GM12878 (cell line): ENCODE results near the gene UBQLN4. TPM values are rescaled to one million over a fixed set of nuclear protein-coding genes. Genes with fewer than 3 reads are reported as not detected.
A peak's percentile ranks its signal among the peaks of the same experiment; 100 is the strongest.

Experiments
- ATAC-seq: fragments of 200-7000 bp; cut with Tn5 transposase; 3 replicates; pipeline ENCODE4 v1.9.1; 2020; ENCODE audit warnings: mild to moderate bottlenecking, moderate library complexity
- BruUV-seq: library from RNA; stranded (reverse); fragments of 400-500 nt; replicated peaks from 2 replicates; lab custom pipeline; 2021; lab: Mats Ljungman, UMichigan
- CTCF ChIA-PET: fragments of 300-600 bp; sonication (Branson Sonifier 250); formaldehyde crosslinking; extraction: SDS; loops from one replicate; lab custom pipeline; 2021; ENCODE audit warnings: inconsistent platforms; lab: Yijun Ruan, JAX
- POLR2A ChIA-PET: fragments of 350-600 bp; formaldehyde crosslinking; extraction: SDS; loops from one replicate; lab custom pipeline; 2021; ENCODE audit warnings: inconsistent platforms; lab: Charles Lee
- RAD21 ChIA-PET: fragments of 300-600 bp; sonication (Branson Sonifier 250); formaldehyde crosslinking; loops from one replicate; lab custom pipeline; 2023; ENCODE audit warnings: antibody characterized with exemption; ENCODE audit not compliant: unreplicated experiment; lab: Charles Lee
- SMC1A ChIA-PET: fragments of 300-600 bp; sonication (Branson Sonifier 250); formaldehyde crosslinking; loops from one replicate; lab custom pipeline; 2023; ENCODE audit not compliant: unreplicated experiment, uncharacterized antibody; lab: Charles Lee
- DNase-seq: peaks from one replicate; pipeline ENCODE4 v3.0.0-alpha.2; 2011; ENCODE audit warnings: low read depth, low spot score
- FAIRE-seq: peaks from 3 replicates; lab custom pipeline; 2011; peaks lifted over from hg19 to GRCh38; lab: Jason Lieb, UNC
- H2AFZ ChIP-seq: 2 replicates; pipeline ENCODE4 v1.6.0; 2011; ENCODE audit warnings: low read depth, low read length, control low read depth; ENCODE audit not compliant: control insufficient read depth
- H3K27ac ChIP-seq: 2 replicates; pipeline ENCODE4 v1.5.1; 2011; ENCODE audit warnings: control low read depth; ENCODE audit not compliant: control insufficient read depth, insufficient read depth
- H3K27me3 ChIP-seq, 2 experiments: replicated peaks in 1 of 2; 2 replicates each; pipeline versions ENCODE4 v1.6.0 to v1.6.1; 2011; ENCODE audit warnings: low read length in 1 of 2; ENCODE audit not compliant: control insufficient read depth in 2 of 2, insufficient read depth in 2 of 2
- H3K36me3 ChIP-seq, 2 experiments: 2 replicates each; pipeline ENCODE4 v1.5.1; 2011; ENCODE audit warnings: low read length in 1 of 2; ENCODE audit not compliant: control insufficient read depth in 2 of 2, insufficient read depth in 2 of 2
- H3K4me1 ChIP-seq: 2 replicates; pipeline ENCODE4 v1.6.1; 2011; ENCODE audit warnings: mild to moderate bottlenecking, low read length, moderate library complexity, mixed read lengths; ENCODE audit not compliant: control insufficient read depth, insufficient read depth
- H3K4me2 ChIP-seq: 2 replicates; pipeline ENCODE4 v1.6.0; 2011; ENCODE audit warnings: control low read depth; ENCODE audit not compliant: control insufficient read depth, insufficient read depth
- H3K4me3 ChIP-seq: fragments of 200-600 bp; sonication (generic); 2 replicates; pipeline ENCODE4 v1.5.1; 2016
- H3K79me2 ChIP-seq: 2 replicates; pipeline ENCODE4 v1.6.0; 2011; ENCODE audit warnings: low read length; ENCODE audit not compliant: control insufficient read depth, insufficient read depth
- H3K9ac ChIP-seq: 2 replicates; pipeline ENCODE4 v1.8.0; 2011; ENCODE audit warnings: low read length, control low read depth, mixed read lengths; ENCODE audit not compliant: control insufficient read depth, insufficient read depth
- H3K9me3 ChIP-seq: replicated peaks from 3 replicates; pipeline ENCODE4 v1.5.1; 2011; ENCODE audit warnings: mild to moderate bottlenecking, low read length; ENCODE audit not compliant: control insufficient read depth, insufficient read depth
- H4K20me1 ChIP-seq: 2 replicates; pipeline ENCODE4 v1.6.0; 2011; ENCODE audit not compliant: control insufficient read depth, insufficient read depth
- HCFC1 ChIP-seq: fragments of 150-350 bp; IDR thresholded peaks from 2 replicates; pipeline ENCODE4 v1.6.1; 2014; ENCODE audit warnings: low read length
- PML ChIP-seq: IDR thresholded peaks from 2 replicates; pipeline ENCODE4 v1.6.1; 2012; ENCODE audit warnings: low read length, inconsistent platforms
- POLR2AphosphoS2 ChIP-seq: IDR thresholded peaks from 2 replicates; pipeline ENCODE4 v1.6.1; 2011; ENCODE audit warnings: low read depth, mild to moderate bottlenecking, low read length, improper control_type of control experiment, moderate library complexity
- SIN3A ChIP-seq: IDR thresholded peaks from 2 replicates; pipeline ENCODE4 v1.6.1; 2012; ENCODE audit warnings: low read depth, low read length, improper control_type of control experiment
- SIX5 ChIP-seq: IDR thresholded peaks from 2 replicates; pipeline ENCODE4 v1.6.1; 2011; ENCODE audit warnings: mild to moderate bottlenecking, low read depth, low read length, moderate library complexity; ENCODE audit not compliant: severe bottlenecking
- SPI1 ChIP-seq: IDR thresholded peaks from 2 replicates; pipeline ENCODE4 v1.6.1; 2011; ENCODE audit warnings: low read depth, mild to moderate bottlenecking, low read length, moderate library complexity, borderline replicate concordance; ENCODE audit not compliant: insufficient read depth
- TCF3 ChIP-seq: IDR thresholded peaks from 2 replicates; pipeline ENCODE4 v1.6.1; 2012; ENCODE audit warnings: low read depth, mild to moderate bottlenecking, low read length, borderline replicate concordance; ENCODE audit not compliant: insufficient read depth
- WGBS: methylation state at CpG from one replicate; pipeline ENCODE4 v1.1.6; 2016; ENCODE audit warnings: low lambda C conversion rate; ENCODE audit not compliant: insufficient replicate concordance, insufficient coverage; ENCODE audit errors: missing lambda C conversion rate; 5-methylcytosine and 5-hydroxymethylcytosine counted together
- in situ Hi-C: fragments of 300-500 bp; cut with MboI; formaldehyde crosslinking; loops from 9 replicates; pipeline ENCODE4 v1.14.3; 2018; ENCODE audit warnings: mixed read lengths
- intact Hi-C: fragments of 100-400 bp; cut with micrococcal nuclease; formaldehyde crosslinking; loops from one replicate; pipeline ENCODE4 v1.14.2; 2022; ENCODE audit not compliant: unreplicated experiment
- polyA plus RNA-seq, 11 experiments: library from polyadenylated mRNA; depleted of rRNA in 4 of 11; unstranded in 6 of 11; stranded (reverse) in 5 of 11; fragments of >200 nt; fragmentation: Nextera tagmentation in 4 of 11; fragmentation: Illumina TruSeq in 1 of 11; extraction: Ambion mirVana in 4 of 11; extraction: Trizol in 1 of 11; gene quantifications; 1 replicate in 1 of 11; 2 replicates in 10 of 11; pipeline versions ENCODE4 v1.2.1 to v1.2.3, GENCODE V29; 2011 to 2016; ENCODE audit warnings: inconsistent platforms in 2 of 11, missing spikeins in 2 of 11, low read depth in 1 of 11
- total RNA-seq, 4 experiments: library from RNA; depleted of rRNA in 3 of 4; stranded (reverse); fragments of >200 nt in 3 of 4; fragmentation: Illumina TruSeq in 1 of 4; extraction: Trizol in 1 of 4; gene quantifications; 2 replicates each; pipeline versions ENCODE4 v1.2.1 to v1.2.3, GENCODE V29; 2013 to 2021
- TF ChIP-seq, protein P1 (sequence below): fragments of 450-650 bp; IDR thresholded peaks from 2 replicates; pipeline ENCODE4 v1.6.1; 2016; ENCODE audit warnings: mild to moderate bottlenecking
- TF ChIP-seq, protein P2 (sequence below): IDR thresholded peaks from 2 replicates; pipeline ENCODE4 v1.6.1; 2012; ENCODE audit warnings: low read length, inconsistent platforms

The UBQLN4 gene
- total and polyA plus RNA-seq, 10 of the 15 experiments (the other 5 are each of a cell fraction or from before 2014, with no cell fraction given), result 10.0 to 44.6 (median 19.7) TPM

DNA sequence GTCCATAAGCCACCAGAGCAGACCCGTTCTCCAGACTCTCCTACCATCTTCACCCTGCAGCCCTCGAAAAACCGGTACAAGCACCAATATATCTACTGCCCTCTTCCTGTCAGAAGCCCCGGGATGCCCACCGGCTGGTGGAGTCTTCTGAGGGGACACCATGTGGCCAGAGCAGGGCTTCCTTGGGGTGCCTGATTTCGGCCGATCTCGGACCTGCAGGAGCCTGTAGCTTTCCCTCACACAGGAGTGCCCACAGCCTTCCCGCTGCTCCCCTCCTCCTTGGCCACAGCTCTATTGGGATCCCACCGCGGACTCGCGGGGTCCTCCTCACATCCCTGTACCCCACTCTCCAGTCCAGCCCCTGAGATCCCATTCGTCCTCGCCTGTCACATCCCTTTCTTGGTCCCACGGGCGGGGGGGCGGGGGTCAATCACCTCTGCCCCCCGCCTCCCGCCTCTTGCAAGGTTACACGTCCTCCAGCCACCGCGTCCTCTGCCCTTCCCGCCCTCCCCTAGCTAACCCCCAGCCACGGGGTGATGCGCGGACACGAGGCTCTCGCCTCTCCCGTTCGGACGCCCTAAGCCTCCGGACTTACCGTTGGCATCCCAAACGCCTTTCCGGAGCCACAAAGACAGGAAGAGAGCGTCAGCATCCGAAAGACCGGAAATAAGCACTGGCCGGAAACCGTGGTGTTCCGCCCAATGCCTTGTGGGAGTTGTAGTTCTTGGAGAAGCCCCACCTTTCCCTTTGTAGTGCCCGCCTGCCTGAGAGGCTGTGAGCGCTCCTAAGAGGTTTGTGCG, 33.1 kb downstream of the UBQLN4 start, which contains the start of gene SSR2 (continued):
- TF ChIP-seq SPI1 (peak; percentile 26; the same call in 1 of the 2 replicates), POLR2AphosphoS2 (peak; percentile 68; the same call in 1 of the 2 replicates), HCFC1 (peak; percentile 92), SIN3A (peak; percentile 68; the same call in 1 of the 2 replicates), SIX5 (peak; percentile 93), PML (0 out of 2 replicates have a peak, but pooled peaks have one; percentile 57)

DNA sequence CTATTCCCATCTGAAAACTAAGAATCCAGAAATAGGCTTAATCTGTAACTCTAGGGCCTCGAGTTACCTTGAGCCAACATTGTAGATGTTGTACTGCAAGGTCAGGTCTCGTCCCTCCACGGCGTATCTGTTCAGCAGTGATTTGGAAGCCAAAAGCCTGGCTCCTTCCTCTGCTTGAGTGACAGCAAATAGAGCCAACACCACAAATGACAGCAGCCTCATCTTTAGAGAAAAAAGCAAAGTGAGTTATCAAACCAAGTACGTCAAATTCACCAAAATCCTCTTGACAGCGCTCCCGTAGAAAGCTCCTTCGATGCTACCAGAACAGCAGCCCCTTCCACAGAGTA, 33.7 kb downstream of the UBQLN4 start:
- Histone ChIP-seq H3K27me3 (no peaks in the 10 kb centered on the region), H3K27ac (peak overlapping the region; percentile 78), H3K4me3 (peak overlapping the region; percentile 92), H3K9me3 (no peaks in the 10 kb centered on the region), H3K9ac (peak overlapping the region; percentile 91), H4K20me1 (no peaks in the 10 kb centered on the region), H2AFZ (no peak overlapping the region; the same call in 1 of the 2 replicates), H3K4me2 (peak overlapping the region; percentile 96), H3K36me3 (peaks cover 4 to 7% of the 10 kb centered on the region in 2 experiments), H3K79me2 (peaks cover 23% of the 10 kb centered on the region), H3K4me1 (peaks cover 8% of the 10 kb centered on the region)
- in situ Hi-C loops, result no loop called here
- ChIA-PET CTCF (interaction anchor here (1.3 to 3.4 kb wide), 4 partner anchors 30 to 85 kb away, joined by 3 to 14 read pairs (median 6); no protein-coding TSS in a partner anchor), SMC1A (interaction anchor here (1.1 to 2.5 kb wide), 4 partner anchors 30 to 161 kb away, joined by 4 to 14 read pairs (median 6); partner anchors contain the start of gene SYT11), POLR2A (interaction anchor here (0.6 to 1.1 kb wide), 5 partner anchors 25 to 271 kb away, joined by 3 to 4 read pairs (median 4); partner anchors contain the start of gene ARHGEF2), RAD21 (interaction anchor here (0.6 to 1.6 kb wide), 4 partner anchors 15 to 47 kb away, joined by 3 to 4 read pairs (median 3); partner anchors contain the start of gene ARHGEF2)
- TF ChIP-seq TCF3, result no peak
- TF ChIP-seq, protein P1, sequence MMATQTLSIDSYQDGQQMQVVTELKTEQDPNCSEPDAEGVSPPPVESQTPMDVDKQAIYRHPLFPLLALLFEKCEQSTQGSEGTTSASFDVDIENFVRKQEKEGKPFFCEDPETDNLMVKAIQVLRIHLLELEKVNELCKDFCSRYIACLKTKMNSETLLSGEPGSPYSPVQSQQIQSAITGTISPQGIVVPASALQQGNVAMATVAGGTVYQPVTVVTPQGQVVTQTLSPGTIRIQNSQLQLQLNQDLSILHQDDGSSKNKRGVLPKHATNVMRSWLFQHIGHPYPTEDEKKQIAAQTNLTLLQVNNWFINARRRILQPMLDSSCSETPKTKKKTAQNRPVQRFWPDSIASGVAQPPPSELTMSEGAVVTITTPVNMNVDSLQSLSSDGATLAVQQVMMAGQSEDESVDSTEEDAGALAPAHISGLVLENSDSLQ, result peak; percentile 76
- TF ChIP-seq, protein P2, sequence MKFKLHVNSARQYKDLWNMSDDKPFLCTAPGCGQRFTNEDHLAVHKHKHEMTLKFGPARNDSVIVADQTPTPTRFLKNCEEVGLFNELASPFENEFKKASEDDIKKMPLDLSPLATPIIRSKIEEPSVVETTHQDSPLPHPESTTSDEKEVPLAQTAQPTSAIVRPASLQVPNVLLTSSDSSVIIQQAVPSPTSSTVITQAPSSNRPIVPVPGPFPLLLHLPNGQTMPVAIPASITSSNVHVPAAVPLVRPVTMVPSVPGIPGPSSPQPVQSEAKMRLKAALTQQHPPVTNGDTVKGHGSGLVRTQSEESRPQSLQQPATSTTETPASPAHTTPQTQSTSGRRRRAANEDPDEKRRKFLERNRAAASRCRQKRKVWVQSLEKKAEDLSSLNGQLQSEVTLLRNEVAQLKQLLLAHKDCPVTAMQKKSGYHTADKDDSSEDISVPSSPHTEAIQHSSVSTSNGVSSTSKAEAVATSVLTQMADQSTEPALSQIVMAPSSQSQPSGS, result no peak
- ATAC-seq (no peak), FAIRE-seq (no peak), DNase-seq (no peak)
- intact Hi-C loops, result loop anchor here (2.0 kb wide), 1 partner anchor 35 kb away; the partner anchor contains the start of gene LAMTOR2
- BruUV-seq, result TSS peak; percentile 85
- 80% methylated on average over 8 of the region's 8 CpGs for WGBS
